GM18907 (cell line): ENCODE data around the gene SYDE2.
"Not testable (repeated sequence)": the region's sequence is repeated elsewhere in the genome, so short reads cannot be mapped to it uniquely, and the experiment has no call there.

Experiments used
- ATAC-seq: cut with Tn5 transposase; IDR thresholded peaks from one replicate; pipeline ENCODE4 v1.9.1; 2021; ENCODE audit warnings: mild to moderate bottlenecking, moderate library complexity; ENCODE audit not compliant: unreplicated experiment

SYDE2 gene

DNA sequence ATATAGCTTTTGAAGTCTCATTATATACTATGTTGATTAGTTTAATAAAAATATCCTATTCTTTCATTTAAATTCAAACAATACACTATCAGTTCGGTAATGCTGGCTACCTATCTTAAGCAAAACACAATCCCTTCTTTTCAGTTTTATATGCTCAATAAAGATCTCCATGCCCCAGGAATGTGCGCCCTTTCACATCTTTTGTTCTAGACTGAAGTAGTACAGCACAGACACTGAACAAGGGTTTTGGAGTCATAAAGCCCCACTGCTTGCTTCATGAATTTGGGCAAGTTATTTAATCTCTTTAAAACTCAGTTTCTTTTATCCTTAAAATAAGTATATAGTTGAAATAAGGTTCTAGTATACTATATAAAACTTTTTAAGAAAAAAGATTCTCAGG is 22.4 kb downstream of the SYDE2 start:
- ATAC-seq = no peak

DNA sequence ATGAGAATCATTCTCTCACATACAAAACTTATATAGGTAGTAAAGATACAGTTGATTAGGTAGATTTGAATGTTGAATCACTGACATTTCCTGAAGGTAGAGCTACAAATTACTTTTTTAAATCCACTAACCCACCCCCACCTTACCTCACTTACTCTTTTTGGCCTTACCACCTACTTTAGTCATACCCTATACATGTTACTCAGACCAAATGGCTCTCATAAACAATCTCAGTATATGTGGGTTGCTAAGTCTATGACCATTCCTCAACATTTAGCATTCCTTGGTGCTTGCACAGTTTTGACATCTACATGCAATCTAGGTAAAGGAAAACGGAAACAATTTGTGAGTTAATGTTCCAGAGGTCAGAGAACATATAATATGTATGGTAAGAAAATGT is 26.3 kb downstream of the SYDE2 start:
- ATAC-seq = no peak

GRCh38 chr1:85172684-85173337 is 28.0 kb downstream of the SYDE2 start:
- ATAC-seq = no peak

DNA sequence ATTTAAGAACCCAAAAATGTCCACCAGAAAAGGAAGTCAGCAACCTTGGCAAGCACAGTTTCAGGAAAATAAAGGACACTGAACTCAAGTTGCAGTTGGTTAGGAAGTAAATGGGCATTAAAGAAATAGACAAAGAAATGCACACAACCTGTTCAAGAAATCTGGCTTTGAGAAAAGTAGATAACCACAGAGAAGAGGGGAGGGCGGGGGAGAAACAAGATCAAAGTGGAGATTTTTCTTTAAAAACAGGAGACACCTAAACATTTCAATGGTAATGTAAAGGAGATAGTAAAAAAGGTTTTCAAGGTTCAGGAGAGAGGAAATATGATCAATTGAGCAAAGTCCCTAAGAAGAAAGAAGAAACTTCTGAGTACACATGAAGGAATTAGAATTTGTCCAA is 29.1 kb downstream of the SYDE2 start:
- ATAC-seq = no peak

DNA sequence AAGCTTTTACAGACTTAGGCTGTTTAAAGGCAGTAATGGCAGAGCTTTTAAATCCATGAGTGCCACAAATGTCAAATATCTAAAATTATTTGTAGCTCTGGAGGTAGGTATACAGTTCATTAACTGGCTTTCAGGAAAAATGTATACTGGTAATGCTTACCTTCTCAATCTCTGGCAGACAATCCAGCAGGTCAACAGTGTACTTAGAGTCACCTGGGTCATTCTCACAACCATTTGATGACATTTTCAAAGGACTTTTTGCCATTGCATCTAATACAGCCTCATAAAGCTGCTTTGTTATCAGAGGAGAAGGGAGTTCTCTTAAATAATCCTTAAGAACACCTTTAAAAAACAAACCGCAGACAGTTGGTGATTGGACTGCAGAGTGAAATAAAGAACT is 31.9 kb downstream of the SYDE2 start:
- no peak for ATAC-seq

DNA sequence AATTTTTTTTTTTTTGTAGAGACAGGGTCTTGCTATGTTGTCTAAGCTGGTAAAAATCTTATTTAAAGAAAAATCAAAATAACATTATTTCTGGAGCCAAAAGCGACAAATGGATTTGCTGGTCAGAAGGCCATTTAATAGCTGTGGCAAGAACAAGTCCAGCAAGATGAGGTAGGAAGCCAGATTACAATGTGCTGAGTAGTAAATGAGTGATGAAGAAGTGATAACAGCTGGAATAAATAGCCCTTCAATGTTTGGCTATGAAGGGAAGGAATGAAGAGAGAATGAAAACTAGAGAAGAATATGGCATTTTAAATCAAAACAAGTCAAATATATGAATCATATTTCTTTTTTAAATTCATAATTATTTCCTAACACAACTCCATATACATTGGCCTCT is 34.5 kb downstream of the SYDE2 start:
- ATAC-seq = no peak

GRCh38 chr1:85158910-85159309 is 41.9 kb downstream of the SYDE2 start:
- no peak for ATAC-seq

DNA sequence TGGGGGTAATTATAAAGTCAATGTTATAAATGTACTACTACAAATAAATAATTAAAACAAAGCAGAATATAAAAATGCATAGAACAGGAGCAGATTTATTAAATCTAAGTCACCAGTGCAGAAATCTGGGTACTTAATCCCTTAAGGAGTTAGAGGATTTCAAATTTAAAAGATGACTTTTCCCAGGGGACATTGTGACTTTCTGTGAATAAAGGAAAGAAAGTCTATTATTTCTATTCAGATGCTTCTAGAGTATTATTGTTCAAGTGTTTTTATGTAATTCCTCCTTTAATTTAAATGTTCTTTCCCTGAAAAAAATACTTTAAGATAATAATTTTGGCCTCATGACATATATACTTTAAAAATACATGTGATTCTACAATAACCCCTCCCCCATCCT is 43.4 kb downstream of the SYDE2 start:
- ATAC-seq = no peak

- ATAC-seq = peak; percentile 57
Observed at GRCh38 chr1:85153149-85153891, 47.5 kb downstream of the SYDE2 start.

DNA sequence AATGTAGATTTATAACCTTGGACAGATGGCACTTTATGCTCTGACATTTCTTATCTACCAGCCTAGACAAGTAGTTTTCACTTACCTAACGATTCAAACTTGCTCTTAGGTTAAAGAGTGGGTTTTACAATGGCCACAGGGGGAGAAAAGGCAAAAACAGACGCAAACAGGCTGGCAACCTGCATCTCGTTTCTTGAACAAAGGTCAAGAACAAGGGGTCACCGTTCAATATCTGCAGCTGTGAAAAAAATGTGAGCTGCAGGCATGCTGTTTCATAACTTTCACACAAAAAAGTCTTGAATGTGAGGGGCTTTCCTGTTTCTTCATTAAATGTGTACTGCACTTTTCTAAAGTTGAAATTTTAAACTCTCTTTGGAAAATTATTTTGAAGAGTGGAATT is 49.4 kb downstream of the SYDE2 start:
- ATAC-seq = no peak

GRCh38 chr1:85149805-85150204 is 51.0 kb downstream of the SYDE2 start:
- no peak for ATAC-seq

GRCh38 chr1:85148524-85149250 is 52.1 kb downstream of the SYDE2 start:
- ATAC-seq = peak; percentile 95

DNA sequence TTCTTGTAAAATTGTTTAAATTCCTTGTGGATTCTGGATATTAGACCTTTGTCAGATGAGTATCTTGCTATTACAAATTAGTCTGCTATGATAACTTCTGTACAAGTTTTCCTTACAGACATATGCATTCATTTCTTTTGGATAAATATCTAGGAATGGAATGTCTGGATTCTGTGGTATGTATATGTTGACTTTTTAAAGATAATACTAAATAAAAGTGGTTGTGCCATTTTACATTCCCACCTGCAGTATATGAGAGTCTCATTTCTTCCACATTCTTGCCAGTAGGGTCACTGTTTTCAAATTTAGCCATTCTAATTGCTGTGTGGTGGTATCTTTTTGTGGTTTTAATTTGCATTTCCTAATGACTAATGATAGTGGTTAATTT is 53.9 kb downstream of the SYDE2 start:
- ATAC-seq = no peak

GRCh38 chr1:85146298-85146971 is 54.4 kb downstream of the SYDE2 start:
- ATAC-seq = not testable (repeated sequence)

GRCh38 chr1:85144351-85144750 is 56.5 kb downstream of the SYDE2 start:
- ATAC-seq = no peak

DNA sequence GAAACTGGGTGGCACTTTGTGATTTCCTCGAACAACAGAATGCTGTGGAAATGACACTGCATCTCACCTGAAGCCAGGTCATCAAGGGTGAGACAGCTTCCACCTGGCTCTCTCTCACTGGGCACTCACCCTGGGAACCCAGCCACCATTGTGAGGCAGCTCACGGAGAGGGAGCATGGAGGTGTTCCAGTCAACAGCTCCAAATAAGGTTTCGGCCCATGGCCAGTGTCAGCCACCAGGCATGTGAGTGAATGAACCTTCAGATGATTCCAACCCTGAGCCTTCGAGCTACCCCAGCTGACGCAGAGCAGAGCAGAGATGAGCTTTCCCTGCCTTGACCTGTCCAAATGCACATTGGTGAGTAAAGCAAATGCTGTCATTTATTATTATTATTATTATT is 58.1 kb downstream of the SYDE2 start:
- ATAC-seq = no peak

GRCh38 chr1:85138439-85138838 is 62.4 kb downstream of the SYDE2 start:
- ATAC-seq = not testable (repeated sequence)

- no peak for ATAC-seq
Observed at GRCh38 chr1:85137660-85138059, 63.2 kb downstream of the SYDE2 start.

- no peak for ATAC-seq
Observed at GRCh38 chr1:85135392-85135798, 65.4 kb downstream of the SYDE2 start.

DNA sequence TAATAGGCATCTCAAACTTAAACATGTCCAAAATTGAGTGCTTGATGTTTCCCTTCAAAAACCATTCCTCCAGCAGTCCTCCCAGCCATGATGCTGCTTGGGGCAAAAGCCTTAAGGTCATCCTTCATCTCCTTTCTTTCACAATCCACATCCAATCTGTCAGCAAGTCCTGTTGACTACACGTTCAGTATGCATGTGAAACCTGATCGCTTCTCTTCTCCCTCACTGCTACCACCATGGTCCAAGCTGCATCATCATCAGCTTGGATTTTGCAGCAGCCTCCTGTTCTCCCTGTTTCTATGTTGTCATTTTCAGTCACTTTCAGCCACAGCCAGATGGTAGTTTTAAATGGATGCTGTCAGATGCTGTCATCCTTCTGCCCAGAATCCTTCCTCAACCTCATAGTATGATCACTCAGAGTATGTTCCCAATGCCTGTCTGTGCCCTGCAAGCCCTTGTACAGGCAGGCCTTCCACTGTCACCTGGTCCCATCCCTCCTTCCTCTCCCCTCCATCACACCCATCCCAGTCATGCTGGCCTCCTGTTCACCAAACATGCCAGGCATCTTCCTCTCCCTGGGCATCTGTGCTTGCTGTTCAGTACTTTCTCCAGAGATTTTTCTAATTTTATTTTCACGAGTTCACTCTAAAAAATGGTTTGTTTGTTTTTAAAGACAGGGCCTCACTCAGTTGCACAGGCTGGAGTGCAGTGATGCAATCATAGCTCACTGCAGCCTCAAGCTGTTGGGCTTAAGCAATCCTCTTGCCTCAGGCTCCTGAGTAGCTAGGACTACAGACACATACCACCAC is 66.0 kb downstream of the SYDE2 start:
- ATAC-seq = no peak
